ENCODE results near the gene SORCS2.
"Not testable (repeated sequence)": the region's sequence is repeated elsewhere in the genome, so short reads cannot be mapped to it uniquely, and the experiment has no call there.

The SORCS2 gene

GRCh38 chr4:7450775-7451433 is 258.6 kb downstream of the SORCS2 start:
- DNase-seq (ENCODE audit: low read depth), result no peak

GRCh38 chr4:7451434-7451789 is 259.1 kb downstream of the SORCS2 start:
- DNase-seq (ENCODE audit: low read depth), result no peak

- no peak for DNase-seq (ENCODE audit: low read depth)
Observed at GRCh38 chr4:7451800-7452199, 259.5 kb downstream of the SORCS2 start.

GRCh38 chr4:7452802-7453201 is 260.5 kb downstream of the SORCS2 start:
- DNase-seq (ENCODE audit: low read depth), result not testable (repeated sequence)

GRCh38 chr4:7457201-7458065 is 265.1 kb downstream of the SORCS2 start:
- no peak for DNase-seq (ENCODE audit: low read depth)

GRCh38 chr4:7458066-7458425 is 265.7 kb downstream of the SORCS2 start:
- DNase-seq (ENCODE audit: low read depth), result no peak

GRCh38 chr4:7458477-7458876 is 266.1 kb downstream of the SORCS2 start:
- DNase-seq (ENCODE audit: low read depth), result no peak

- DNase-seq (ENCODE audit: low read depth), result no peak
Observed at GRCh38 chr4:7459471-7459870, 267.1 kb downstream of the SORCS2 start.

GRCh38 chr4:7460566-7460965 is 268.2 kb downstream of the SORCS2 start:
- DNase-seq (ENCODE audit: low read depth), result no peak

- no peak for DNase-seq (ENCODE audit: low read depth)
Observed at GRCh38 chr4:7461230-7461629, 268.9 kb downstream of the SORCS2 start.

GRCh38 chr4:7462509-7462971 is 270.2 kb downstream of the SORCS2 start:
- no peak for DNase-seq (ENCODE audit: low read depth)

- no peak for DNase-seq (ENCODE audit: low read depth)
Observed at GRCh38 chr4:7463566-7464258, 271.4 kb downstream of the SORCS2 start.

- no peak for DNase-seq (ENCODE audit: low read depth)
Observed at GRCh38 chr4:7464259-7464655, 271.9 kb downstream of the SORCS2 start.

- DNase-seq (ENCODE audit: low read depth), result no peak
Observed at GRCh38 chr4:7465017-7465416, 272.7 kb downstream of the SORCS2 start.

- no peak for DNase-seq (ENCODE audit: low read depth)
Observed at GRCh38 chr4:7466215-7466614, 273.9 kb downstream of the SORCS2 start.

- no peak for DNase-seq (ENCODE audit: low read depth)
Observed at GRCh38 chr4:7466904-7467303, 274.6 kb downstream of the SORCS2 start.

GRCh38 chr4:7467471-7467870 is 275.1 kb downstream of the SORCS2 start:
- no peak for DNase-seq (ENCODE audit: low read depth)

GRCh38 chr4:7469023-7469422 is 276.7 kb downstream of the SORCS2 start:
- DNase-seq (ENCODE audit: low read depth), result no peak

- no peak for DNase-seq (ENCODE audit: low read depth)
Observed at GRCh38 chr4:7470111-7470510, 277.8 kb downstream of the SORCS2 start.

- DNase-seq (ENCODE audit: low read depth), result no peak
Observed at GRCh38 chr4:7470522-7471128, 278.3 kb downstream of the SORCS2 start.

GRCh38 chr4:7472442-7473013 is 280.2 kb downstream of the SORCS2 start:
- DNase-seq (ENCODE audit: low read depth), result no peak

- no peak for DNase-seq (ENCODE audit: low read depth)
Observed at GRCh38 chr4:7473081-7473480, 280.7 kb downstream of the SORCS2 start.
